Suprapubic skin (tissue), 4 donors: ENCODE data around the gene RAB37. TPM values are rescaled to one million over a fixed set of nuclear protein-coding genes. Genes with fewer than 3 reads are reported as not detected.

ENCODE experiments used
- DNase-seq, 2 donors: peaks; one replicate each; pipeline ENCODE4 v3.0.0-alpha.2; 2019; ENCODE audit warnings: low spot score in 2 of 2
- H3K27ac ChIP-seq: fragments of 200-600 bp; sonication (generic); one replicate; pipeline ENCODE4 v1.5.1; 2019
- H3K27me3 ChIP-seq: fragments of 200-600 bp; sonication (generic); one replicate; pipeline ENCODE4 v1.5.1; 2019
- H3K36me3 ChIP-seq: fragments of 200-600 bp; sonication (generic); one replicate; pipeline ENCODE4 v1.5.1; 2019
- H3K4me1 ChIP-seq: fragments of 200-600 bp; sonication (generic); one replicate; pipeline ENCODE4 v1.5.1; 2019
- H3K4me3 ChIP-seq: fragments of 200-600 bp; sonication (generic); one replicate; pipeline ENCODE4 v1.5.1; 2019; ENCODE audit warnings: mild to moderate bottlenecking
- H3K9me3 ChIP-seq: fragments of 200-600 bp; sonication (generic); one replicate; pipeline ENCODE4 v1.5.1; 2019
- EP300 ChIP-seq: sonication (generic); formaldehyde crosslinking; IDR thresholded peaks from one replicate; pipeline ENCODE4 v1.6.1; 2017; ENCODE audit warnings: antibody characterized with exemption
- POLR2A ChIP-seq, 2 donors: fragments of 450-650 bp; IDR thresholded peaks; one replicate each; pipeline ENCODE4 v1.6.1; 2017; ENCODE audit warnings: antibody characterized with exemption in 2 of 2, mild to moderate bottlenecking in 2 of 2, moderate library complexity in 2 of 2
- POLR2AphosphoS5 ChIP-seq, 3 donors: sonication (generic); formaldehyde crosslinking; IDR thresholded peaks; one replicate each; pipeline ENCODE4 v1.6.1; 2017; ENCODE audit warnings: antibody characterized with exemption in 3 of 3
- whole genome bisulfite sequencing: methylation state at CpG from one replicate; pipeline ENCODE4 v1.1.5; 2018; 5-methylcytosine and 5-hydroxymethylcytosine counted together
- total RNA-seq, 4 donors: library from RNA; depleted of rRNA; stranded (reverse); fragments of >200 nt; gene quantifications; one replicate each; pipeline ENCODE4 v1.1.0, GENCODE V29; 2016
- TF ChIP-seq, protein P1 (sequence below), 2 donors: fragments of 200-600 bp in 1 of 2; fragments of 450-650 bp in 1 of 2; sonication (generic) in 1 of 2; IDR thresholded peaks; one replicate each; pipeline ENCODE4 v1.5.1; 2016 to 2019; ENCODE audit warnings: antibody characterized with exemption in 2 of 2, mild to moderate bottlenecking in 1 of 2, moderate library complexity in 1 of 2

Gene RAB37
- total RNA-seq, 4 donors from 2014 or later, result 0.32 to 0.38 TPM; not detected in 2

GRCh38 chr17:74740641-74741387, 3.8 kb downstream of the RAB37 start:
- 78% methylated on average over 16 of the region's 17 CpGs for WGBS
- Histone ChIP-seq H3K27ac (no peak overlapping the region), H3K4me3 (no peak overlapping the region), H3K9me3 (no peaks in the 10 kb centered on the region), H3K36me3 (no peaks in the 10 kb centered on the region), H3K4me1 (peaks cover 46% of the 10 kb centered on the region), H3K27me3 (peaks cover 65% of the 10 kb centered on the region)
- DNase-seq, result no peak
- TF ChIP-seq, protein P1, sequence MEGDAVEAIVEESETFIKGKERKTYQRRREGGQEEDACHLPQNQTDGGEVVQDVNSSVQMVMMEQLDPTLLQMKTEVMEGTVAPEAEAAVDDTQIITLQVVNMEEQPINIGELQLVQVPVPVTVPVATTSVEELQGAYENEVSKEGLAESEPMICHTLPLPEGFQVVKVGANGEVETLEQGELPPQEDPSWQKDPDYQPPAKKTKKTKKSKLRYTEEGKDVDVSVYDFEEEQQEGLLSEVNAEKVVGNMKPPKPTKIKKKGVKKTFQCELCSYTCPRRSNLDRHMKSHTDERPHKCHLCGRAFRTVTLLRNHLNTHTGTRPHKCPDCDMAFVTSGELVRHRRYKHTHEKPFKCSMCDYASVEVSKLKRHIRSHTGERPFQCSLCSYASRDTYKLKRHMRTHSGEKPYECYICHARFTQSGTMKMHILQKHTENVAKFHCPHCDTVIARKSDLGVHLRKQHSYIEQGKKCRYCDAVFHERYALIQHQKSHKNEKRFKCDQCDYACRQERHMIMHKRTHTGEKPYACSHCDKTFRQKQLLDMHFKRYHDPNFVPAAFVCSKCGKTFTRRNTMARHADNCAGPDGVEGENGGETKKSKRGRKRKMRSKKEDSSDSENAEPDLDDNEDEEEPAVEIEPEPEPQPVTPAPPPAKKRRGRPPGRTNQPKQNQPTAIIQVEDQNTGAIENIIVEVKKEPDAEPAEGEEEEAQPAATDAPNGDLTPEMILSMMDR (IDR thresholded peaks at IDR 0.05), result no peak
- TF ChIP-seq POLR2A (IDR thresholded peaks at IDR 0.05) (no peak), POLR2AphosphoS5 (IDR thresholded peaks at IDR 0.05) (no peak), EP300 (no peak)

DNA sequence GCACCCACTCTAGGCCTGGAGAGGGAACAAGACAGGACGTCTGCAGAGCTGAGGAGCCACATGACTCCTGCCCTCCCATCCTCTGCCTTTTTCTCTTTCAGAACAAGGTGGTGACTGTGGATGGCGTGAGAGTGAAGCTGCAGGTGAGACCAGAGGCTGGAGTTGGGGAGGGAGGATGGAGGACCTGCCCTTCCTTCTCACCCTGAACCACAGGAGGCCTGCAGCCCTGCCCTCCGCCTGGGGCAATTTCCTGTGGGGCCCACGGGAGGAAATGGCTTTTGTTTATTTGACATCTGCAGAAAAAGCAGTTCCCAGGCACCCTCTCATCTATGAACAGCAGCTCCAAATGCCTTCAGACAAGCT, 5.1 kb downstream of the RAB37 start:
- H3K27me3 ChIP-seq, result peaks cover 52% of the 10 kb centered on the region
- no peak for DNase-seq
- H3K36me3 ChIP-seq, result no peaks in the 10 kb centered on the region
- H3K9me3 ChIP-seq, result no peaks in the 10 kb centered on the region
- H3K4me3 ChIP-seq, result no peak overlapping the region
- no peak for TF ChIP-seq POLR2A (IDR thresholded peaks at IDR 0.05)
- TF ChIP-seq EP300, result no peak
- TF ChIP-seq POLR2AphosphoS5 (IDR thresholded peaks at IDR 0.05), result no peak
- TF ChIP-seq, protein P1 (IDR thresholded peaks at IDR 0.05), result no peak
- peaks cover 45% of the 10 kb centered on the region for H3K4me1 ChIP-seq
- WGBS, result 13% methylated on average over 4 of the region's 4 CpGs
- no peak overlapping the region for H3K27ac ChIP-seq

DNA sequence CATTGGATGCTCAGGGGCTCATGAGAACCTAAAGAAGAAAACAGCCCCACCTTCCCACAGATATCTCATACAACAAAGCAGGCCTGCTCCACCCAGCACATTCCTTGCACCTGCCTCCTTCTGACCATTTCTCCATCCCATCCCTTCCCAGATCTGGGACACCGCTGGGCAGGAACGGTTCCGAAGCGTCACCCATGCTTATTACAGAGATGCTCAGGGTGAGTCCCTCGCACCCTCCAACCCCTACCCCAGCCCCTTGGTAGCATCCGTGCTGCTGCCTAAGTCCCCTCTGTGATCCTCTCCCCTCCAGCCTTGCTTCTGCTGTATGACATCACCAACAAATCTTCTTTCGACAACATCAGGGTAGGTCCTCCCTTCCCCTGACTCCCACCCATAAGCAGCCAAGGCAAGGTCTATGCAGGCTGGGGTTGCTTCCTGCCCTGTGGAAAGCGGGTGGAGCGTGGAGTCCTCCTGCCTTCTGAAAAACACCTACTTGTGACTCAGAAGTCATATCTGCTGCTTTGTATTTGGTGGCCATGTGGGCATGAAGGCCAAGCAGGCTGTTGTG, 6.0 kb downstream of the RAB37 start:
- no peak for DNase-seq
- no peak overlapping the region for H3K27ac ChIP-seq
- no peaks in the 10 kb centered on the region for H3K9me3 ChIP-seq
- TF ChIP-seq, protein P1 (IDR thresholded peaks at IDR 0.05), result no peak
- TF ChIP-seq POLR2AphosphoS5 (IDR thresholded peaks at IDR 0.05), result no peak
- no peaks in the 10 kb centered on the region for H3K36me3 ChIP-seq
- peaks cover 42% of the 10 kb centered on the region for H3K27me3 ChIP-seq
- H3K4me3 ChIP-seq, result no peak overlapping the region
- 86% methylated on average over 9 of the region's 9 CpGs for WGBS
- peaks cover 45% of the 10 kb centered on the region for H3K4me1 ChIP-seq

DNA sequence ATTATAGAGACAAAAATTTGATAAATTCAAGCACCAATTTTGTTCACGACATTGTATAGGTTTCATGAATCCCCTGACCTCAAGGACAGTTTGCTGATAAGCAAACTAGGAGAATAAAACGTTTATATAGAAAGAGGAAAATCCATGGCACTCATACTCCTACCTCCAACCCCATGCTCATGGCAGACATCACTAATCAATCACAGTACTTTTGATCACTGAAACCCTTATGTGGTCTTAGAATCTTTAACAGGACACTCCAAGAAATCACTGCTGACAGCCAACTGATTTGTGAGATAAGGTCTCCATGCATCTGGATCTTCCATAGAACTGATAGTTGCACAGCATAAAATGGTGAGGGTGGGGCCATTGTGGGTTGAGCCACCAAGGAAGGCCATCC, 6.7 kb downstream of the RAB37 start:
- H3K36me3 ChIP-seq, result no peaks in the 10 kb centered on the region
- H3K9me3 ChIP-seq, result no peaks in the 10 kb centered on the region
- DNase-seq, result no peak
- no peak overlapping the region for H3K4me3 ChIP-seq
- TF ChIP-seq POLR2A (IDR thresholded peaks at IDR 0.05), result no peak
- no peak for TF ChIP-seq POLR2AphosphoS5 (IDR thresholded peaks at IDR 0.05)
- H3K27me3 ChIP-seq, result peaks cover 35% of the 10 kb centered on the region
- H3K27ac ChIP-seq, result no peak overlapping the region
- 70% methylated on average over 2 of the region's 2 CpGs for WGBS
- peaks cover 40% of the 10 kb centered on the region for H3K4me1 ChIP-seq

DNA sequence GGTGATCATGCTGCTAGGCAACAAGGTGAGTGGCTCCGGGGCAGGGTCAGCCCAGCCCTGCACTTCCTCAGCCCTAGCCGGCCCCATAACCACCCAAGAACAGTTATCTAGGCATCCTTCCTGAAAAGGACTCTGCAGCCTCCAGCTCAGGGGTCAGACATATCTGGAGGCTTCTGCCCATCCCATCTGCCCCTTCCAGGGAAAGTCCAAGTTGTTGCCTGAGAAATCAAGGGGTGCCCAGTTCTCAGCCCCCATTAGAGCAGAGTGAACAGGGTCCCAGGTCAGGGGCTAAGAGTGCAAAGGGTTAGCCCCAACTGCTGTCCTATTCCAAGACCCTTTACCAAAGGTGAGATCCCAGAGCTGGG, 7.3 kb downstream of the RAB37 start:
- 60% methylated on average over 2 of the region's 2 CpGs for WGBS
- DNase-seq, result no peak
- peaks cover 40% of the 10 kb centered on the region for H3K4me1 ChIP-seq
- H3K27me3 ChIP-seq, result peaks cover 30% of the 10 kb centered on the region
- TF ChIP-seq, protein P1 (IDR thresholded peaks at IDR 0.05), result no peak
- no peak for TF ChIP-seq POLR2AphosphoS5 (IDR thresholded peaks at IDR 0.05)
- no peak for TF ChIP-seq POLR2A (IDR thresholded peaks at IDR 0.05)
- no peak for TF ChIP-seq EP300
- no peaks in the 10 kb centered on the region for H3K36me3 ChIP-seq
- no peak overlapping the region for H3K27ac ChIP-seq
- no peaks in the 10 kb centered on the region for H3K9me3 ChIP-seq
- H3K4me3 ChIP-seq, result no peak overlapping the region
